ENCODE results near the gene RNASE13.
"Not testable (repeated sequence)": the region's sequence is repeated elsewhere in the genome, so short reads cannot be mapped to it uniquely, and the experiment has no call there.

Gene RNASE13

DNA sequence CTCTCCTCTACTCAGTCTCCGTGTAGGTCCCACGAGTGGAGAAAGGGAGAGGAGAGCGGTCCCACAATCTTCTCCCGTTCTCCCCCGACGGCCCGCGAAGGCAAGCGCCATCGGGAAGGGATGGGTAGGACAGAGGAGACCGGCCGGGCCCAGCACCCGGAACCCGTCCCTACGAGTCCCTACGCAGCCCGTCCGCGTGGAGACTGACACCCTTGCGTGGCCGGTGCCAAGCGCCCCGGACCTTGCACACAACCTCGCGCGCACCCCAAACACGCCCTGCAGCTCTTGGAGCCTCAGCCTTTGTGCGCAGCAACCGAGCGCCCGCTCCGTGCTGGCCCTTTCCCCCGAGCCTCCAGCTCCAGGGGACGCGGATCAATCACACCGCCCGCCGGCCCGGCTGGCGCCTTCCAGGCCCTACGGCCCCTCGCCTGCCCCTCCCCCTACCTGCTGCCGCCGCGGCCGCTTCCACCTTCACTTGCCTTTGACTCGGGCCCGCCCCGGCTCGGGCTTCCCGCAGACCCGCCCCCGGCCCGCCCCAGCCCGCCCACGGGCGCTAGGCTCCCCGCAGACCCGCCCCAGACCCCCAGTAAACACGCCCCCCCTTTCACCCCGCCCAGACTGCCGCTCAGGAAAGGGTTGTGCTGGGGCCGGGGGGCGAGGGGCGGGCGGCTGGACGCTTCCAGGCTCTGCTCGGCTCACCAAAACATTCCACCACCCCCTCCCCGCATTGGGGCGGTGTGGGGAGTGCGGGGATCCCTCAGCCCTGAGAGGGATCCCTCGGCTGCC lies 9.8 kb downstream of the RNASE13 start, which contains the start of gene NDRG2:
Gene NDRG2 (minus strand): TSS at position 477 of the 786 bp plus-strand sequence. CDS start 1,746 bp downstream, outside the sequence.
- Mint-ChIP-seq H3K9me3 (no peaks in the 10 kb centered on the region), H3K36me3 (ENCODE audit: low read depth) (no peaks in the 10 kb centered on the region), H3K27ac (no peak within 1 kb of the TSS), H3K4me3 (peak within 1 kb of the TSS; percentile 79), H3K4me1 (ENCODE audit: low read depth) (peaks cover 7% of the 10 kb centered on the region), H3K27me3 (ENCODE audit: low read depth) (peaks cover 44% of the 10 kb centered on the region)

DNA sequence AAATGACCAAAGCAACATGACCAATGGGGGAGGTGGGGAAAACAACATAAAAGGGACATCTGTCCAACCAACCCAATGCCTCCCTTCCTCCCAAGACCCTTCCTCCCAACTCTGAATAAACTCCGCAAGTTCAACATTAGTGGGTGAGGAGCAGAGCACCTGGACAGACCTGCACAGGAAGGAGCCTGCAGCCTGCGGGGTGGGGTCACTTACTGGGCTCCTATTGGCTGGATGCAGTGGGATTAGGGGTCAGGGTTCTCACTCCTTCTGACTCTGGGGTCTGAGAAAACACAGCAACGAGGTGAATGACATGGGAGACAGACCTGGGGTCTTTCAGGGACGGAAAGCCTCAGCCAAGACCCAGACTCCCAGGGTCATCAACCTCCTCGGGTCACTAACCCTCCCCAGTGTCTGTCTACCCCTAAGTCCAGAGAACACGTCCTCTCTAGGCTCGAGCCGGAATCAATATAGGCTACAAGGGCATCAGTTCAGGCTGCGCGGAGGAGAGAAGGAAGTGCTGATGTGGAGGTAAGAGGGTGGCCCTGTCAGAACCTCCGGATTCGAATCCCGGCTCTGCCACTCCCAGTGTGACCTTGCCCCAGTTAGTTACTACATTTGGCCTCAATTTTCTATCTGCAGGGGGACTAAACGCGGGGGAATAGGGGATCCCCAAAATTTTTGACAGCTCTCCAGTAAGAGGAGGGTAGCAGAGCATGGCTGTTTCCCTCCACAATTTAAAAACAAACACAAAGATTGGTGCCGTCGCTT lies 10.6 kb downstream of the RNASE13 start:
- Mint-ChIP-seq H3K4me3 (peak overlapping the region; percentile 75), H3K9me3 (no peaks in the 10 kb centered on the region), H3K36me3 (ENCODE audit: low read depth) (no peaks in the 10 kb centered on the region), H3K27me3 (ENCODE audit: low read depth) (peaks cover 44% of the 10 kb centered on the region), H3K27ac (no peak overlapping the region), H3K4me1 (ENCODE audit: low read depth) (peaks cover 7% of the 10 kb centered on the region)

DNA sequence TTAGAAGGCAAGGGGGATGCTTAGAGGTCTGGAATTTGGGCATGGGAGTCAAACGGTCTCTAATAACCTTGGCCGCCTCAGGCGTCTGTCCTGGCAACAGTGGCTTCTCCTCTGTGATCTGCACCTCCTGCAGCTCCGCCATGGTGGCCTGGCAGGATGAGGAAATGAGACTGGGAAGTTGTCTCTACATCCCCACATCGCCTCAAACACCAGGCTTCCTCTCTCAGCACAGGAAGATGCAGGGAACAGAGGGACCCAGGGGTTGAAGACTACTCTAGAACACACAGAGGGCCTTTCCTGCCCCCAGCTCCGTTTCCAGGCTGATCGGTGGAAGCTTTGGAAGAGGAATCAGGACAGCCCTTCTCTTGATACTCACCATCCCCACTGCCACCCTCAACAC lies 11.4 kb downstream of the RNASE13 start:
- Mint-ChIP-seq H3K4me1 (ENCODE audit: low read depth) (peaks cover 7% of the 10 kb centered on the region), H3K9me3 (no peaks in the 10 kb centered on the region), H3K36me3 (ENCODE audit: low read depth) (no peaks in the 10 kb centered on the region), H3K4me3 (no peak overlapping the region), H3K27me3 (ENCODE audit: low read depth) (peaks cover 44% of the 10 kb centered on the region), H3K27ac (no peak overlapping the region)

DNA sequence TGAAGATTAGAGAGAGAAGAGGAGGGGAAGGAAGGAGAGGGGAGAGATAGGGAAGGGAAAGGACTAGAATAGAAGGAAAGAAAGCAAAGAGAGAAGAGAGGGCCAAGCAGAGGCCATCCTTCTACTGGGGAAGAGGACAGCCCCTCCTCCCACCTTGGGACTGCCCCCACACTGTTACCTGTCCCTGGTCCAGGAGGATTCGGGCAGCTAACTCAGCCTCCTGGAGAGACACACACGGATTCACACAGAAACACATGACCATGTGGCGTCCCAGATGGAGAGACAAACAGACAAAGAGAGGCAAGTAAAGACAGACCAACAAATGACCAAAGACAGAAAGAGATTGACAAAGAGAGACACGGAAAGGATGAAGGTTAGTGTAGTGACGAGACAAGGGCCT lies 11.9 kb downstream of the RNASE13 start:
- H3K27ac Mint-ChIP-seq = no peak overlapping the region
- H3K4me3 Mint-ChIP-seq = peak overlapping the region; percentile 1
- no peaks in the 10 kb centered on the region for H3K9me3 Mint-ChIP-seq
- H3K27me3 Mint-ChIP-seq (ENCODE audit: low read depth) = peaks cover 44% of the 10 kb centered on the region
- H3K4me1 Mint-ChIP-seq (ENCODE audit: low read depth) = peaks cover 7% of the 10 kb centered on the region
- no peaks in the 10 kb centered on the region for H3K36me3 Mint-ChIP-seq (ENCODE audit: low read depth)

DNA sequence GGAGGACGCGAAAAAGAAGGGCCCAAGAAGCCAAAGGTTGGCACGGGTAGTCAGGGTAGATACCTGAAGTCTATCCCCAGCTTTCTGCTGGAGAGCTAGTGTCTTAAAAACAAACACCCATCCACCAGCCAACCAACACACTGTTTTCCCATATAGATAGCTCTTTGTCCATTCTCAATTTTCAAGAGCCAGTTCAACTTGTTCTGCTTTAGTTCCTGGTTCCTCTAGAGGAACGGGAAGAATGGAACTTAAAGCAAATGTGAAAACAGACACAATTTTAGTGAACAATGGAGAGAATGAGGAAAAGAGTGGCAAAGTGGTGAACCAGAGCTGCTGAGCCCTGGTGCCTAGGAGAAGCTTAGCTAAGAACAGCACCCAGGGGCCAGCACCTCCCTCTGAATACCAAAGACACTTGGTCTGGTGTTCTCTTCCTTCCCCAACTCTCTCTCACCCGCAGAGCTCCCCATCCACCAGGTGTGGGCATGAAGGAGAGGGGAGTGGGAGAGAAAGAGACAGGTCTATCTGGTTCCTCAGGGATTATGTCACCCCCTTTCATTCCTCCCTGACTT lies 13.5 kb downstream of the RNASE13 start:
- no peaks in the 10 kb centered on the region for H3K36me3 Mint-ChIP-seq (ENCODE audit: low read depth)
- no peak overlapping the region for H3K27ac Mint-ChIP-seq
- peaks cover 7% of the 10 kb centered on the region for H3K4me1 Mint-ChIP-seq (ENCODE audit: low read depth)
- H3K4me3 Mint-ChIP-seq = no peak overlapping the region
- H3K9me3 Mint-ChIP-seq = no peaks in the 10 kb centered on the region
- peaks cover 32% of the 10 kb centered on the region for H3K27me3 Mint-ChIP-seq (ENCODE audit: low read depth)

DNA sequence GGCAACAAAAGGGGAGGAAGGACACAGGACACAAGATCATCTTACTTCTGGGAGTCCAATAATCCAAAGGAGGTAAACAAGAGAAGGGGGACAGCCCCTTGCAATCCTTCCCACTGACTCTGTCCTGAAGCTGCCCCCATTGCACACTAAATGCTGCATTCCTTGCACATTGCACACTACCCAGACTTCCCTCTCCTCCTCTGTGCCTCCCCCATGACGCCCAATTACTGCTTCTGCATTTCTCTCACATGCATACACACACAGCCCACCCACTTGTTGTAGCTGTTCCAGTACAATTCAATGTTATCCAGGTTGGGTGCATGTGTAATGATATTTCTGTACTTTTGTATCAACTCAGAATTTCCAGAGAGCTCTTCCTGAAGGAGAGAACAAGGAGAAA lies 15.2 kb downstream of the RNASE13 start:
- Mint-ChIP-seq H3K27ac (no peak overlapping the region), H3K4me1 (ENCODE audit: low read depth) (peaks cover 7% of the 10 kb centered on the region), H3K27me3 (ENCODE audit: low read depth) (peaks cover 35% of the 10 kb centered on the region), H3K4me3 (no peak overlapping the region), H3K36me3 (ENCODE audit: low read depth) (no peaks in the 10 kb centered on the region), H3K9me3 (no peaks in the 10 kb centered on the region)

DNA sequence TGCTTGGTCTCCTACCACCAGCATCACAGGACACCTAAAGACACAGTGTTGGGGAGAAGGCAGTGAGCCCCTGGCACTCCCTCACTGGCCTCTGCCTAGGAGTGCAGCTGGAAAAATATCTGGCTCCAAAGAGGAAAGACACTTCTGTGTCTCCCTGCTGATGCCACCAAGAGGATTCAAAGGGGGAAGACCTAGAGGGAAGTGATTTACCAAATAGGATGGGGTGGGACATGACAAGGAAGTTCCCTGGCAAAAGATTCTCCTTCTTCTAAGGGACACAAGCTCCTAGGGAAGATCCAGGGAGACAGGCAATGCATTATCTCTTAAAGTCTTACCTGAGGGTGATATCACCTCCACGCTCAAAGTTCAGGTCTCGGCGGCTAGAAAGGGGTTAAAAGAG lies 15.8 kb downstream of the RNASE13 start:
- Mint-ChIP-seq H3K9me3 (no peaks in the 10 kb centered on the region), H3K4me3 (no peak overlapping the region), H3K27ac (no peak overlapping the region), H3K27me3 (ENCODE audit: low read depth) (peaks cover 33% of the 10 kb centered on the region), H3K36me3 (ENCODE audit: low read depth) (no peaks in the 10 kb centered on the region), H3K4me1 (ENCODE audit: low read depth) (peaks cover 2% of the 10 kb centered on the region)

DNA sequence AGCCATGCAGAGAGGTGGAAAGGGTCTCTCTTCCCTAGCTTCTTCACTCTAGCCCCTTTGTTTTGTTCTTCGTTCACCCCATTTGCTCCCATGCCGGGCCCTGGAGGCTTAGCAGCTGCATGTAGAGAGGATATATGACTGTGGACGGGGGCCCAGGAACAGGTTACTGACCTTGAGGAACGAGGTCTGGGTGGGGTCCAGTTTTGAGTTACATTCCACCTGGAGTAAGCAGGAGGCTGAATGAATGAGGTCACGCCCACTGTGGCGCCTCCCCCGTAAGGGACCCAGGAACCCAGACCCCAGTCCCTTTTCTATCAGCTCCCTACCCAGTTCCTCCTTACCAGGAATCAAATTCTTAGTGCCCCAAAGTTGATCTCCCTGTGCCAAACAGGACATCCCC lies 16.3 kb downstream of the RNASE13 start:
- Mint-ChIP-seq H3K4me1 (ENCODE audit: low read depth) (peaks cover 2% of the 10 kb centered on the region), H3K36me3 (ENCODE audit: low read depth) (no peaks in the 10 kb centered on the region), H3K27ac (no peak overlapping the region), H3K9me3 (no peaks in the 10 kb centered on the region), H3K4me3 (no peak overlapping the region), H3K27me3 (ENCODE audit: low read depth) (peaks cover 28% of the 10 kb centered on the region)

DNA sequence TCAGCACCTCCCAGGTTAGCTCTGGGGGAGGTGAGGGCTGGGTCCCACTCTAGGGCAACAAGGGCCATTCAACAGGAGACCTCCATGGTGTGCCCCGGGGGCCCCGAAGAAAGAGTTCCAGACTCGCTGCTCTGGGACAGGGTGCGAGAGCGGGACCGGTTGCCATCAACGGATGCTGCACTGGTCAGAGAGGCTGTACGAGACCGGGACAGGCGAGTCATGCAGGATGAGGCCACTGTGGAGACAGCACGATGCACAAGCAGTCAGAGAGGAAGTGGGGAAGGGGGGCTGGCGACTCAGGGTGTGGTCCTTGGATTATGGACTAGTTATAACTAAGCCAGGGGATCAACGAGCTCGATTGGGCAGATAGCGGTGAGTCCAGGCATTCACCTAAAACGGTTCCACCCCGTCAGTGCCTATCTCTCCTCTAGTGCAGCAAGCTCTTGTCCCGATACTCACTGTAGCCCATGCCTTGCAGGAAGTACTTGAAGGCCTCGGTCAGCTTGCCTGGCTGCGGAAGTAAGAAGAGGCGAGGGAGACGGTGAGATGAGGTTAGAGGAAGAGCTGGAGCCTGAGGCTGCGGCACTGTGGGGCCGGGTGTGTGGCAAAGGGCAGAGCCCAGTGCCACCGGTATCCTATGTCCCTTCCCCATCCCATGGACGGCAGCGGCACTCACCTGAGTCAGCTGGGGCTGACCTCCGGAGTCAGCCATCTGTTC lies 16.9 kb downstream of the RNASE13 start:
- no peak overlapping the region for H3K27ac Mint-ChIP-seq
- H3K27me3 Mint-ChIP-seq (ENCODE audit: low read depth) = peaks cover 28% of the 10 kb centered on the region
- H3K4me3 Mint-ChIP-seq = no peak overlapping the region
- peaks cover 2% of the 10 kb centered on the region for H3K4me1 Mint-ChIP-seq (ENCODE audit: low read depth)
- H3K36me3 Mint-ChIP-seq (ENCODE audit: low read depth) = no peaks in the 10 kb centered on the region
- no peaks in the 10 kb centered on the region for H3K9me3 Mint-ChIP-seq

DNA sequence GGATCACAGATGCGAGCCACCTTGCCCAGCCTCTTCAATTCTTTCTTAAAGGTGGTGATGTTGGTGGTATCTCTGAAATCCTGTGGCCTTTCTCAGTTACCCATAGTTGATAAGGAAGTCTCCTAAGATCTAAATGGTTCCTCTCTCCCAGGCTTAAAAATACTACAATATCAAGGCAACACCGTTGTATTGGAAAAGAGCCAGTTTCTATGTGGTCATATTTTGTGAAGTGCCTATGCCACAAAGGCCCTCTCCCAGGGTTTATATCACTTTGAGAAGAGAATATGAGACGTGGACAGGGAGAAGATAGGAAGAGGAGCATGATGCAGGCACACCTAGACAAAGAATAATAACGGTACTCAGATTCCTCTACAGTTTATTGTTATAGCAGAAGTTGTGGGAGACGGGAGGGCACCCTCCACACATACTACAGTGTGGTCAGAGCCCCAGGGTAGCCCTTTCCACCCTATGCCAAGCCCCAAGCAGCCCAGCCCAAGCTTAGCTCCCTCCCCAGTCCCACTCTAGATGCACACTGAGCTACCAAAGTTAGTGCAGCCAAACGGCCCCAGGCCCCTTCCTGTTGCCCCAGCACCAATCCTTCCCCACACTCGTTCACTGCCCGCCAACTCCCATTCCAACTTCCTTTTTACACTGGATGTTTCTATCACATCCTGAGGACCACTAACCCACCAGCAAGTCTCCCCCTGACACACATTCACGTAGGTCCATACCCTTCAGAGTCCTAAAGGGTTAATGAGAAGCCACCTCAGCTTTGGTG lies 18.0 kb downstream of the RNASE13 start:
- no peaks in the 10 kb centered on the region for H3K36me3 Mint-ChIP-seq (ENCODE audit: low read depth)
- H3K4me1 Mint-ChIP-seq (ENCODE audit: low read depth) = peaks cover 2% of the 10 kb centered on the region
- no peak overlapping the region for H3K4me3 Mint-ChIP-seq
- no peaks in the 10 kb centered on the region for H3K9me3 Mint-ChIP-seq
- no peak overlapping the region for H3K27ac Mint-ChIP-seq
- H3K27me3 Mint-ChIP-seq (ENCODE audit: low read depth) = peaks cover 27% of the 10 kb centered on the region

DNA sequence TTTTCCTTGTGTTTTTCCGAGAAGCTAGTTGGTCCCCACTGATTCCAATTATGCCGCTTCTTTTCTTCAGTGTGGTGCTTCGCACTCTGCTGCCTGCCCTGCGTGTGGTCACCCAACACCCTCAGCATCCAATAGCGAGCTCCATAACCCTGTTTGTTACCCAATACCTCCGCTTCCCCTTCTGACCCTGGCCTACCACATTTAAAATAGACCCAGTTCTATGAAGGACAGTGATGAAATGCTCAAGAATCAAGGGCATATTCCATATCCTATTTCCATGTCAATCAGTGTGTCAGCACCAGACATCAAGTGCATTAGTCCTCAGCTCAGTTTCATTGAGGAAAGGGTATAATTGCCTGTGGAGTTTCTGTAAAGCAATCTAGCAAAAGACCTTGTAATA lies 19.3 kb downstream of the RNASE13 start:
- Mint-ChIP-seq H3K36me3 (ENCODE audit: low read depth) (no peaks in the 10 kb centered on the region), H3K27me3 (ENCODE audit: low read depth) (peaks cover 30% of the 10 kb centered on the region), H3K4me3 (no peak overlapping the region), H3K4me1 (ENCODE audit: low read depth) (peaks cover 2% of the 10 kb centered on the region), H3K27ac (no peak overlapping the region), H3K9me3 (no peaks in the 10 kb centered on the region)

DNA sequence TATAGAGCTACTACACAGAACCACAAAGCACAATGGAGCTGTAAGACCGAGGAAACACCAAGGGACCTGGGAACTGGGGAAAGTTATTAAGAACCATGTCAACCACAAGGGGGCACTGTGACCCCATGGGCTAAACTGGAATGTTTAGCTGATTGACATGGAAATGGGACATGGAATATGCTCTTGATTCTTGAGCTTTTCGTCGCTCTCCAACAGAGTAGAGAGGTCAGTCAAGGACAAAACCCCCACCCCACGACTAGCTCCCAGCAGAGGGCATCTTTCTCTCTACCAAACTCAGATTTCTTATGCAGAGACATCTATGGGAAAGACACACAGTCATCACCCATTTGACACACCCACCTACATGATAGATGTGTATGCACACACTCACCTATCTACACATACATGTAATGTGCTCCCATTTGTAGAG lies 19.8 kb downstream of the RNASE13 start:
- H3K27me3 Mint-ChIP-seq (ENCODE audit: low read depth) = peaks cover 30% of the 10 kb centered on the region
- no peaks in the 10 kb centered on the region for H3K9me3 Mint-ChIP-seq
- no peak overlapping the region for H3K4me3 Mint-ChIP-seq
- H3K27ac Mint-ChIP-seq = no peak overlapping the region
- peaks cover 2% of the 10 kb centered on the region for H3K4me1 Mint-ChIP-seq (ENCODE audit: low read depth)
- H3K36me3 Mint-ChIP-seq (ENCODE audit: low read depth) = no peaks in the 10 kb centered on the region

DNA sequence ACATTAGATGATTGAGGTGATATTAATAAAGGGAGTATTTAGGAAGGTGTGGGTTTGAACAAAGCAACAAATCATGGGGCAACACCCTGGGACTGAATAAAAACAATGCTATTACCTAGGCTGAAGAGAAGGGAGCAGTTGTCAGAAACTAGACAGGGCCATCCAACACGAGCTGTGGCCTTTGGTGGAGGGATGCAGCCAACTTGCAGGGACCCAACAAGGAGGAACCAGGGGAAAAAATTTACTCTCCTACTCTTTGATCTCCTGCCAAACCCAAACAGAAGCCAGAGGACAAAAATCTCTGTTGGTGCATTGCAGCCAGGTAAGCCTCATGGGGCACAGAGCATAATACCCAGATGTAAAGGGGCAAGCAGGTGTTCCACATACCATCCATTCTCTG lies 23.5 kb downstream of the RNASE13 start:
- Mint-ChIP-seq H3K4me1 (ENCODE audit: low read depth) (peaks cover 2% of the 10 kb centered on the region), H3K36me3 (ENCODE audit: low read depth) (no peaks in the 10 kb centered on the region), H3K27me3 (ENCODE audit: low read depth) (peaks cover 30% of the 10 kb centered on the region), H3K4me3 (no peak overlapping the region), H3K9me3 (no peaks in the 10 kb centered on the region), H3K27ac (no peak overlapping the region)

DNA sequence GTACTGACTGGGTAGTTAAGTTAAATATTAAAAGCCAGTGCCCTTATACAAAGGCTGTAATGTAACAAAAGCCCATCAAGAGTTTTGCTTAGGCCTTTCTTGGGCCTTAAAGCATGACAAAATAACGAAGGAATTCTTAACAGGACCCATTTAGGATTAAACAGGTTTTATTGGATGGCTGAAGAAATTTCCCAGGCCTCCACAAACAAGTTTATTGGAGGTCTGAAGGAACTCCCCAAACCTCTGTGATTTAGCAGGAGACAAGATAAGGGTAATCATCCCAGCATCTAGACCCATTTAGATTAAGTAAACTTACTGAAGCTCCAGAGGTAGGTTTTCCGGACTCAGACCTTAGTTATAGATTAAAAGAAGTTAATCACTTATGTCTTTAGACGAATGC lies 24.9 kb downstream of the RNASE13 start:
- not testable (repeated sequence) for H3K9me3 Mint-ChIP-seq; H3K4me1 Mint-ChIP-seq (ENCODE audit: low read depth); H3K4me3 Mint-ChIP-seq; H3K27ac Mint-ChIP-seq; H3K36me3 Mint-ChIP-seq (ENCODE audit: low read depth)
- peaks cover 29% of the 10 kb centered on the region for H3K27me3 Mint-ChIP-seq (ENCODE audit: low read depth)
